Effector memory CD4-positive, alpha-beta T cell (primary cell): ENCODE results near the gene DDIT4L.
"Not testable (repeated sequence)": the region's sequence is repeated elsewhere in the genome, so short reads cannot be mapped to it uniquely, and the experiment has no call there.

Source experiments
- DNase-seq, 3 donors: peaks; one replicate each; pipeline ENCODE4 v3.0.0-alpha.2; 2020
- H3K27ac ChIP-seq: 2 replicates; pipeline ENCODE4 v1.7.0; 2013; ENCODE audit warnings: mild to moderate bottlenecking, low read length, moderate library complexity; ENCODE audit not compliant: insufficient read depth, poor library complexity, severe bottlenecking
- H3K27me3 ChIP-seq: replicated peaks from 2 replicates; pipeline ENCODE4 v1.7.0; 2013; ENCODE audit warnings: mild to moderate bottlenecking, low read length; ENCODE audit not compliant: insufficient read depth, control insufficient read depth, poor library complexity, severe bottlenecking
- H3K36me3 ChIP-seq: 2 replicates; pipeline ENCODE4 v1.7.0; 2013; ENCODE audit warnings: mild to moderate bottlenecking, low read length, moderate library complexity; ENCODE audit not compliant: control insufficient read depth, insufficient read depth
- H3K4me1 ChIP-seq: 2 replicates; pipeline ENCODE4 v1.7.0; 2013; ENCODE audit warnings: low read length, mild to moderate bottlenecking; ENCODE audit not compliant: control insufficient read depth, insufficient read depth, poor library complexity, severe bottlenecking
- H3K4me3 ChIP-seq: 2 replicates; pipeline ENCODE4 v1.7.0; 2013; ENCODE audit warnings: low read length, low read depth, mild to moderate bottlenecking; ENCODE audit not compliant: insufficient read depth, poor library complexity, severe bottlenecking
- H3K9me3 ChIP-seq: 2 replicates; pipeline ENCODE4 v1.7.0; 2013; ENCODE audit warnings: mild to moderate bottlenecking, low read length, moderate library complexity; ENCODE audit not compliant: control insufficient read depth

Gene DDIT4L

DNA sequence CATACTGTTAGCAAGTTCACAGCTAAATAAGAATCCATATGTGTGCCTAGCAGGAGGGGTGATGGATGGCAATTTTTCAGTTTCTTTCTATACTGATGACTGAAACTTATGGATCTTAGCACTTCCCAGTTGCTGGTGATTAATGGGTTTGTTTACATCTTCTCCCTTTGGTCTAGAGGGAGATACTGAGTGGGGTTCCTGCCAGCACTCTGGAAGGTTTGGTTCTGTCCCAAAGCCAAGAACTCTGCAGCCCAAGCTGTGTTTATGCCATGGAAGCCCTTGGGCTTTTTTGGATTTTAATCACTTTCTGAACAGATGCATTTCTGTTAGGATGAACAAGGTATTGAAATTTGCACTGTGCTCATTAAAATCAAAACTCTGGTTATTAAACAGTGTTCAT is 43.5 kb downstream of the DDIT4L start:
- H3K4me1 ChIP-seq: no peaks in the 10 kb centered on the region
- no peak overlapping the region for H3K4me3 ChIP-seq
- H3K36me3 ChIP-seq: no peaks in the 10 kb centered on the region
- no peaks in the 10 kb centered on the region for H3K9me3 ChIP-seq
- no peaks in the 10 kb centered on the region for H3K27me3 ChIP-seq
- no peak for DNase-seq
- no peak overlapping the region for H3K27ac ChIP-seq

DNA sequence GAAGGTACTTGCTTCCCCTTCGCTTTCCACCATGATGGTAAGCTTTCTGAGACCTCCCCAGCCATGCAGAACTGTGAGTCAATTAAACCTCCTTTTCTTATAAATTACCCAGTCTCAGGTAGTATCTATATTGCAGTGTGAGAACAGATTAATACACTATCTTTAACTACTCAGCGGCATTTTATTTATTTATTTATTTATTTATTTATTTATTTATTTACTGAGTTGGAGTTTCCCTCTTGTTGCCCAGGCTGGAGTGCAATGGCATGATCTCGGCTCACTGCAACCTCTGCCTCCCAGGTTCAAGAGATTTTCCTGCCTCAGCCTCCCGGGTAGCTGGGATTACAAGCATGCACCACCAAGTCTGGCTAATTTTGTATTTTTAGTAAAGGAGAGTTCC is 52.9 kb downstream of the DDIT4L start:
- H3K36me3 ChIP-seq, H3K27ac ChIP-seq, H3K4me1 ChIP-seq, H3K27me3 ChIP-seq, H3K9me3 ChIP-seq, DNase-seq, H3K4me3 ChIP-seq: not testable (repeated sequence)
